Transverse colon (tissue), 4 donors: ENCODE measurements around the gene STON2.

Experiments used
- POLR2AphosphoS5 ChIP-seq, 3 donors: sonication (generic); formaldehyde crosslinking; IDR thresholded peaks; one replicate each; pipeline ENCODE4 v1.6.1; 2016; ENCODE audit warnings: antibody characterized with exemption in 3 of 3
- TF ChIP-seq, protein P1 (sequence below), 5 experiments: fragments of 200-600 bp in 3 of 5; fragments of 450-650 bp in 2 of 5; sonication (generic) in 3 of 5; IDR thresholded peaks; 1 replicate in 2 of 5; 2 replicates in 3 of 5; pipeline ENCODE4 v1.5.1; 2016 to 2017; ENCODE audit warnings: antibody characterized with exemption in 5 of 5, inconsistent platforms in 3 of 5, mild to moderate bottlenecking in 2 of 5, moderate library complexity in 1 of 5

DNA sequence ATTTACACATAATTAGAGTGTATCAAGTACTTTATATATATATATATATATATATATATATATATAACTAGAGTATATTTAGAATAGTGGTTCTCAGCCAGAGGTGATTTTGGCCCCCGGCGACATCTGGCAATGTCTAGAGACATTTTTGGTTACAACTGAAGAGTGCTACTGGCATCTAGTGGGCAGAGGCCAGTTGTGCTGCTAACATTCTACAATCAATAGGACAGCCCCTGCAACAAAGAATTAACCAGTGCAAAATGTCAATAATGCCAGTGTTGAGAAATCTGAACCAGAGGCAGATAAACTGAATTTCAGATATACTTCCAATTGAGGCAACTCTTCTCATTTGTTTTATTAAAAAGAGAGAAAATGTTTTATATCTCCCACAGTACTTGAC, 188.3 kb downstream of the STON2 start:
- TF ChIP-seq, protein P1, sequence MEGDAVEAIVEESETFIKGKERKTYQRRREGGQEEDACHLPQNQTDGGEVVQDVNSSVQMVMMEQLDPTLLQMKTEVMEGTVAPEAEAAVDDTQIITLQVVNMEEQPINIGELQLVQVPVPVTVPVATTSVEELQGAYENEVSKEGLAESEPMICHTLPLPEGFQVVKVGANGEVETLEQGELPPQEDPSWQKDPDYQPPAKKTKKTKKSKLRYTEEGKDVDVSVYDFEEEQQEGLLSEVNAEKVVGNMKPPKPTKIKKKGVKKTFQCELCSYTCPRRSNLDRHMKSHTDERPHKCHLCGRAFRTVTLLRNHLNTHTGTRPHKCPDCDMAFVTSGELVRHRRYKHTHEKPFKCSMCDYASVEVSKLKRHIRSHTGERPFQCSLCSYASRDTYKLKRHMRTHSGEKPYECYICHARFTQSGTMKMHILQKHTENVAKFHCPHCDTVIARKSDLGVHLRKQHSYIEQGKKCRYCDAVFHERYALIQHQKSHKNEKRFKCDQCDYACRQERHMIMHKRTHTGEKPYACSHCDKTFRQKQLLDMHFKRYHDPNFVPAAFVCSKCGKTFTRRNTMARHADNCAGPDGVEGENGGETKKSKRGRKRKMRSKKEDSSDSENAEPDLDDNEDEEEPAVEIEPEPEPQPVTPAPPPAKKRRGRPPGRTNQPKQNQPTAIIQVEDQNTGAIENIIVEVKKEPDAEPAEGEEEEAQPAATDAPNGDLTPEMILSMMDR (IDR thresholded peaks at IDR 0.05), result peak in 2 of 5 experiments; percentile 10 to 19
- TF ChIP-seq POLR2AphosphoS5 (IDR thresholded peaks at IDR 0.05), result no peak
